HG02623 (cell line): Measurements from ENCODE around the gene PDE2A.

Experiments used
- ATAC-seq: cut with Tn5 transposase; IDR thresholded peaks from one replicate; pipeline ENCODE4 v1.9.1; 2021; ENCODE audit warnings: moderate library complexity; ENCODE audit not compliant: unreplicated experiment

The PDE2A gene

GRCh38 chr11:72684236-72684912, 10.2 kb upstream of the PDE2A start:
- ATAC-seq: no peak

GRCh38 chr11:72683782-72684200, 9.6 kb upstream of the PDE2A start:
- no peak for ATAC-seq

- ATAC-seq: no peak
These were observed 8.6 kb upstream of the PDE2A start for GRCh38 chr11:72682858-72683243.

- ATAC-seq: no peak
These were observed 8.1 kb upstream of the PDE2A start for GRCh38 chr11:72682238-72682857.

GRCh38 chr11:72681226-72682153, 7.3 kb upstream of the PDE2A start:
- ATAC-seq: no peak

- no peak for ATAC-seq
These were observed 6.5 kb upstream of the PDE2A start for GRCh38 chr11:72680624-72681158.

- ATAC-seq: no peak
These were observed 5.6 kb upstream of the PDE2A start for GRCh38 chr11:72679869-72680268.

- no peak for ATAC-seq
These were observed 4.3 kb upstream of the PDE2A start for GRCh38 chr11:72678524-72678923.

- no peak for ATAC-seq
These were observed 2.7 kb upstream of the PDE2A start for GRCh38 chr11:72676861-72677341.

- ATAC-seq: no peak
These were observed 999 bp upstream of the PDE2A start for GRCh38 chr11:72675221-72675620.

- ATAC-seq: no peak
These were observed 809 bp downstream of the PDE2A start for GRCh38 chr11:72673284-72673942.

- no peak for ATAC-seq
These were observed 1.5 kb downstream of the PDE2A start for GRCh38 chr11:72672597-72673238.

- no peak for ATAC-seq
These were observed 2.8 kb downstream of the PDE2A start for GRCh38 chr11:72671152-72672099.

GRCh38 chr11:72670041-72670440, 4.2 kb downstream of the PDE2A start:
- no peak for ATAC-seq

- no peak for ATAC-seq
These were observed 4.7 kb downstream of the PDE2A start for GRCh38 chr11:72669527-72669926.

- peak; percentile 78 for ATAC-seq
These were observed 5.4 kb downstream of the PDE2A start for GRCh38 chr11:72668629-72669347.

GRCh38 chr11:72665911-72666472, 8.2 kb downstream of the PDE2A start:
- no peak for ATAC-seq

- no peak for ATAC-seq
These were observed 12.2 kb downstream of the PDE2A start for GRCh38 chr11:72662036-72662435.
